Mucosa of rectum (tissue), 2 donors: ENCODE measurements around the gene UGP2.

Experiments
- H3K27ac ChIP-seq, 2 donors: one replicate each; pipeline ENCODE4 v1.7.0; 2013; ENCODE audit warnings: inconsistent platforms in 2 of 2, low read depth in 2 of 2, low read length in 2 of 2
- H3K27me3 ChIP-seq, 2 donors: one replicate each; pipeline ENCODE4 v1.7.0; 2013; ENCODE audit warnings: low read length in 2 of 2; ENCODE audit not compliant: control insufficient read depth in 2 of 2, insufficient read depth in 2 of 2
- H3K36me3 ChIP-seq, 2 donors: one replicate each; pipeline ENCODE4 v1.7.0; 2013; ENCODE audit warnings: low read length in 2 of 2; ENCODE audit not compliant: control insufficient read depth in 2 of 2, insufficient read depth in 2 of 2
- H3K4me1 ChIP-seq, 2 donors: one replicate each; pipeline ENCODE4 v1.7.0; 2013; ENCODE audit warnings: low read length in 2 of 2, mild to moderate bottlenecking in 1 of 2; ENCODE audit not compliant: control insufficient read depth in 2 of 2, insufficient read depth in 2 of 2
- H3K4me3 ChIP-seq, 2 donors: one replicate each; pipeline ENCODE4 v1.7.0; 2013; ENCODE audit warnings: low read length in 2 of 2
- H3K9ac ChIP-seq, 2 donors: one replicate each; pipeline ENCODE4 v1.7.0; 2013; ENCODE audit warnings: low read length in 2 of 2, low read depth in 1 of 2, mild to moderate bottlenecking in 1 of 2
- H3K9me3 ChIP-seq, 2 donors: one replicate each; pipeline ENCODE4 v1.7.0; 2013; ENCODE audit warnings: low read length in 2 of 2; ENCODE audit not compliant: control insufficient read depth in 2 of 2
- donor health status: healthy.
- donor health status: Normal muscosa, but diverticular disease.

UGP2 gene

GRCh38 chr2:63888490-63889402, 47.0 kb downstream of the UGP2 start:
- Histone ChIP-seq H3K36me3 (peaks cover 72 to 73% of the 10 kb centered on the region in 2 donors), H3K4me1 (no peaks in the 10 kb centered on the region), H3K9me3 (no peaks in the 10 kb centered on the region), H3K27ac (no peak overlapping the region), H3K4me3 (no peak overlapping the region), H3K27me3 (no peaks in the 10 kb centered on the region), H3K9ac (no peak overlapping the region)

DNA sequence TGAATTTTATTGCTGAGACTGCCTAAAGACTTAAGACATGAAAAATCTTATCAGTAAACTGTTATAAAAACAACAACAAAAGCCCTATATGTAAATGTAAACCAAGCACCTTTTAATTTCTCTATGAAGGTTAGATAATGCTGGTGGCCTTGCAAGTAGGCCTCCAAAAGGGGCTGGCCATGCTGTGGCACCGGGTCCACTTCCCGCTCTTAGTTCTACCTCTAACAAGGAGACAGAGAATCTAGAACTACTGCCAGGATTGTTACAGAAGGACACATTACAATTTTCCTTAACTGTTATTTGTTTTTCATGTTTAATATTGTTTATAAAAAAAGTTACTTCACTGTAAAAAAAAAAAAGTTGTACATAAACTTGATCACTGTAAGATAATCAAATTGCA, 49.0 kb downstream of the UGP2 start:
- Histone ChIP-seq H3K9ac (no peak overlapping the region), H3K36me3 (peaks cover 67 to 73% of the 10 kb centered on the region in 2 donors), H3K9me3 (no peaks in the 10 kb centered on the region), H3K4me1 (no peaks in the 10 kb centered on the region), H3K27me3 (no peaks in the 10 kb centered on the region), H3K4me3 (no peak overlapping the region), H3K27ac (no peak overlapping the region)

DNA sequence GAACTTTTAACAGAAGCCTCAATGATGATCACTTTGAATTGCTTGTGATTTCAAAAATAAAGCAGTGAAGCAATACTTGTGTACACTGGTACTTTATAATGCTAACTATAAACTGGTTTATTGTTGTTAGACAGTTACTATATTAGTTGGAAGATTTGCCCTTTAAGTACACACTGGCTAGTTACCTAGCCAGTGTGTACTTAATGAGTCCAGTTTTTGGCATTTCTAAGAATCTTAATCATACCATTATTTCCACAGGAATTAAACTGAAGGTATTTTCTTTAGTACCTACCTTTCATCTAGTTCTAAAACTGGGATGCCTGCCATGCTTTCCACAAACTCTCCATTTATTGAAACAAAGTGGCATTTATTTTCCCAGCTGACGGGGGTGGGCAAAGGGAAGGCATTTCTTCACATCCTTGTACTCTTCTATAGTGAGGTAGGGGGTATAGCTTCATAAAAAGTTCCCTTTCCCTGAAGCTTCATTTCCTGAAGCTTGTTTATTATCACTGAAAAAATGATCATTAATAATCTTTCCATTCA, 49.9 kb downstream of the UGP2 start:
- H3K4me3 ChIP-seq = no peak overlapping the region
- H3K9me3 ChIP-seq = no peaks in the 10 kb centered on the region
- no peak overlapping the region for H3K27ac ChIP-seq
- H3K36me3 ChIP-seq = peaks cover 63 to 70% of the 10 kb centered on the region in 2 donors
- no peak overlapping the region for H3K9ac ChIP-seq
- H3K27me3 ChIP-seq = no peaks in the 10 kb centered on the region
- H3K4me1 ChIP-seq = no peaks in the 10 kb centered on the region

- no peak overlapping the region for H3K9ac ChIP-seq
- no peaks in the 10 kb centered on the region for H3K27me3 ChIP-seq
- no peaks in the 10 kb centered on the region for H3K9me3 ChIP-seq
- H3K27ac ChIP-seq = no peak overlapping the region
- H3K4me1 ChIP-seq = no peaks in the 10 kb centered on the region
- peaks cover 55 to 61% of the 10 kb centered on the region in 2 donors for H3K36me3 ChIP-seq
- H3K4me3 ChIP-seq = no peak overlapping the region
Observed at GRCh38 chr2:63893163-63893562, 51.5 kb downstream of the UGP2 start.

DNA sequence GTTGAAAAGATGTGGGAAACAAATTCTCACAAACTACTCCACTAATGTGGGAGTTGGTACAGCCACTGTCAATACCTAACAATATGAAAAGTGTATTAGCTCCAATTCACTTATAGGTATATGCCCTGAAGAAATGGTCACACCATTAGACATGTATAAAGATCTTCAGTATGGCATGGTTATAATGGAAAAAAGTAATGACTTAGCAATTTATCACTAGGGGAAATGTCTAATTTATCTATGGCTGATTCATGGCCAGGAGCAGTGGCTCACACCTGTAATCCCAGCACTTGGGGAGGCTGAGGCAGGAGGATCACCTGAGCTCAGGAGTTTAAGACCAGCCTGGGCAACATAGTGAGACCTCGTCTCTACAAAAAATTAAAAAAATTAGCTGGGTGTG, 52.5 kb downstream of the UGP2 start:
- H3K9me3 ChIP-seq = no peaks in the 10 kb centered on the region
- H3K27ac ChIP-seq = no peak overlapping the region
- no peaks in the 10 kb centered on the region for H3K27me3 ChIP-seq
- H3K4me3 ChIP-seq = no peak overlapping the region
- peaks cover 54 to 60% of the 10 kb centered on the region in 2 donors for H3K36me3 ChIP-seq
- no peak overlapping the region for H3K9ac ChIP-seq
- no peaks in the 10 kb centered on the region for H3K4me1 ChIP-seq

- H3K36me3 ChIP-seq = peaks cover 35 to 40% of the 10 kb centered on the region in 2 donors
- no peaks in the 10 kb centered on the region for H3K4me1 ChIP-seq
- no peaks in the 10 kb centered on the region for H3K9me3 ChIP-seq
- H3K27me3 ChIP-seq = no peaks in the 10 kb centered on the region
- no peak overlapping the region for H3K27ac ChIP-seq
- H3K4me3 ChIP-seq = no peak overlapping the region
- no peak overlapping the region for H3K9ac ChIP-seq
Observed at GRCh38 chr2:63898839-63899238, 57.1 kb downstream of the UGP2 start.

DNA sequence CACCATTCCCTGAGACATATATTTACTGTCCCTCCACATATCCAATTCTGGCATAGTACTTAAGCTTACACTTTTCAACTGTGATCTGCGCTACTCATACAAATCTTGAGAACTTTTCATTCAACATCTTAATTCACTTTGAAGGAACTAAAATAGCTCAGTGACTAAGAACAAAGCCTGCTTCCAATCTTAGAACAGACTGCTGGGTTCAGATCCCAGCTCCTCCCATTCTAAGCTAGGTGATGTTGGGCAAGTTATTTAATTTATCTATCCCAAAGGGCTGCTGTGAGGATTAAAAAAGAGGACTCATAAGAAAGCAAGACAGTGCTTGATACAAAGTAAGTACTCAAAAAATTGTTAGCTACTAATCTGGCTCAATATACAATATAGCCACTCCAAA, 57.9 kb downstream of the UGP2 start:
- Histone ChIP-seq H3K36me3 (peaks cover 29 to 34% of the 10 kb centered on the region in 2 donors), H3K4me1 (no peaks in the 10 kb centered on the region), H3K9ac (no peak overlapping the region), H3K9me3 (no peaks in the 10 kb centered on the region), H3K27ac (no peak overlapping the region), H3K4me3 (no peak overlapping the region), H3K27me3 (no peaks in the 10 kb centered on the region)

DNA sequence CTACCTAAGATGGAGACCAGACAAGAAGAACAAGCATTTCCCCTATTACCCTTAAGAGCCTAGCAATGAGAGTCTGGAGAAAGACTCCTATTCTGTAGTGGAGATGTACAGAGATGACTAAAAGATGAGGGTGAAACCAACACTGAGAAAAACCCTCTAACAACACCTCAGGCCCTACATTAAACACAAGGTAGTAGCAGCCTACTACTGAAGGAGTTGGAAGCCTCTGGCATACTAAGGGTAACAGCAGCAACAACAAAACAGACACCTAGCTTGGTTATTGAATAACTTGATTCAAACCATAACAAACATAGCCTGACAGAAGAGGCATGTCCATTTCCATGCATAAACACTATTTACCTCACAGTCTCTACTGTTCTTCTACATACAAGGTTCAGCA, 60.5 kb downstream of the UGP2 start:
- Histone ChIP-seq H3K9ac (no peak overlapping the region), H3K36me3 (peaks cover 22 to 23% of the 10 kb centered on the region in 2 donors)

GRCh38 chr2:63903003-63903402, 61.3 kb downstream of the UGP2 start:
- Histone ChIP-seq H3K27ac (no peak overlapping the region), H3K9me3 (peaks cover 0 to 3% of the 10 kb centered on the region in 2 donors), H3K36me3 (peaks cover 20 to 22% of the 10 kb centered on the region in 2 donors), H3K4me3 (no peak overlapping the region), H3K27me3 (no peaks in the 10 kb centered on the region), H3K9ac (no peak overlapping the region), H3K4me1 (no peaks in the 10 kb centered on the region)

More for the DNA sequence above, 60.5 kb downstream of the UGP2 start:
- Histone ChIP-seq H3K9me3 (peaks cover 0 to 3% of the 10 kb centered on the region in 2 donors), H3K4me1 (no peaks in the 10 kb centered on the region), H3K4me3 (no peak overlapping the region), H3K27ac (no peak overlapping the region), H3K27me3 (no peaks in the 10 kb centered on the region)

GRCh38 chr2:63914311-63914710, 72.6 kb downstream of the UGP2 start:
- peaks cover 23 to 29% of the 10 kb centered on the region in 2 donors for H3K36me3 ChIP-seq
- H3K4me1 ChIP-seq = no peaks in the 10 kb centered on the region
- H3K4me3 ChIP-seq = no peak overlapping the region
- H3K9me3 ChIP-seq = no peaks in the 10 kb centered on the region
- no peak overlapping the region for H3K9ac ChIP-seq
- H3K27me3 ChIP-seq = no peaks in the 10 kb centered on the region
- no peak overlapping the region for H3K27ac ChIP-seq
